Measurements from ENCODE around the gene PTBP3.

The PTBP3 gene

GRCh38 chr9:112187404-112187803 is 146.0 kb downstream of the PTBP3 start:
- TF ChIP-seq, protein P1, sequence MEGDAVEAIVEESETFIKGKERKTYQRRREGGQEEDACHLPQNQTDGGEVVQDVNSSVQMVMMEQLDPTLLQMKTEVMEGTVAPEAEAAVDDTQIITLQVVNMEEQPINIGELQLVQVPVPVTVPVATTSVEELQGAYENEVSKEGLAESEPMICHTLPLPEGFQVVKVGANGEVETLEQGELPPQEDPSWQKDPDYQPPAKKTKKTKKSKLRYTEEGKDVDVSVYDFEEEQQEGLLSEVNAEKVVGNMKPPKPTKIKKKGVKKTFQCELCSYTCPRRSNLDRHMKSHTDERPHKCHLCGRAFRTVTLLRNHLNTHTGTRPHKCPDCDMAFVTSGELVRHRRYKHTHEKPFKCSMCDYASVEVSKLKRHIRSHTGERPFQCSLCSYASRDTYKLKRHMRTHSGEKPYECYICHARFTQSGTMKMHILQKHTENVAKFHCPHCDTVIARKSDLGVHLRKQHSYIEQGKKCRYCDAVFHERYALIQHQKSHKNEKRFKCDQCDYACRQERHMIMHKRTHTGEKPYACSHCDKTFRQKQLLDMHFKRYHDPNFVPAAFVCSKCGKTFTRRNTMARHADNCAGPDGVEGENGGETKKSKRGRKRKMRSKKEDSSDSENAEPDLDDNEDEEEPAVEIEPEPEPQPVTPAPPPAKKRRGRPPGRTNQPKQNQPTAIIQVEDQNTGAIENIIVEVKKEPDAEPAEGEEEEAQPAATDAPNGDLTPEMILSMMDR (IDR thresholded peaks at IDR 0.05; ENCODE audit: control insufficient read depth, extremely low read depth, insufficient read depth), result no peak
- no peak overlapping the region for H3K4me3 ChIP-seq (ENCODE audit: low read depth, low read length)
- no peak for DNase-seq (ENCODE audit: low read depth)

GRCh38 chr9:112186695-112187094 is 146.7 kb downstream of the PTBP3 start:
- no peak for DNase-seq (ENCODE audit: low read depth)
- TF ChIP-seq, protein P1 (IDR thresholded peaks at IDR 0.05; ENCODE audit: control insufficient read depth, extremely low read depth, insufficient read depth), result no peak

DNA sequence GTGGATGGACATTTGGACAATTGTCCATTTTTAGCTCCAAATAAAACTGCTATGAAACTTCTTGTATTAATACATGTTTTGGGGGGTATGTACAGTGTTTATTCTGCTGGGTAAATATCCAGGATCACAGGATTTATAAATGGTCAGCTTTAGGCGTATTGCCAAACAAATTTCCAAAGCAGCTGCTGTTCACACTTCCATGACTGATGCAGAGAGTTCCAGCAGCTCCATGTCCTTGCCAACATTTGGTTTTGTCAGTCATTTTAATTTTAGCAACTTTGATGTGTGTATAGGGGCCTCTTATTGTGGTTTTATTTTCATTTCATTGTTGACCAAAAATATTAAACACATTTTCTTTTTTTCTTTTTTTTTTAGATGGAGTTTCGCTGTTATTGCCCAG is 148.5 kb downstream of the PTBP3 start:
- no peak for DNase-seq (ENCODE audit: low read depth)
- TF ChIP-seq, protein P1 (IDR thresholded peaks at IDR 0.05; ENCODE audit: control insufficient read depth, extremely low read depth, insufficient read depth), result no peak
- H3K4me3 ChIP-seq (ENCODE audit: low read depth, low read length), result no peak overlapping the region

More at GRCh38 chr9:112186695-112187094, 146.7 kb downstream of the PTBP3 start:
- H3K4me3 ChIP-seq (ENCODE audit: low read depth, low read length), result no peak overlapping the region

- TF ChIP-seq, protein P1 (IDR thresholded peaks at IDR 0.05; ENCODE audit: control insufficient read depth, extremely low read depth, insufficient read depth), result no peak
Measured at GRCh38 chr9:112184221-112184620, 149.2 kb downstream of the PTBP3 start.

DNA sequence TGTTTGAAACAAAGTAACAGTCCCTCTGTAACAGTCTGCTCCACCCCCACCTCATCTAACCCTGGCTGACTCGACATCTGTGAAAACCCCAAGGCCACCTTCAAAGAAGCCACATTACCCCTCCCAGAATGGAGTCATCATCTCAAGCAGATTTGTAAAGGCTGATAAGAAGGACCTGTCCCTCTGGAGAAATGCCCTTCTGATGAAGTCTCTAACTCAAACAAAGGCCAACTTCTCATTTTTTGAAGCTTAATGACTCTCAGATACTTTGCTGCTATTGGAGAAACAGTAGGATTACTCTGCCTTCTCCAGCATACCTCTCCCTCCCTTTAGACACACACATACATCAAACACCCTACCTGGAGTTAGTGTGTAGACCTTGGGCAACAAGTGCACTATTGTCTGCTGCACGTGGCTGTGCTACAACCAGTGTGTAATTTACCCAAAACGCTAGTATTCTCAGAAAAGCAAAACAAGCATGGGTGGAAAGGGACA is 153.0 kb downstream of the PTBP3 start:
- TF ChIP-seq, protein P1 (IDR thresholded peaks at IDR 0.05; ENCODE audit: control insufficient read depth, extremely low read depth, insufficient read depth), result no peak
- DNase-seq (ENCODE audit: low read depth), result no peak
- H3K4me3 ChIP-seq (ENCODE audit: low read depth, low read length), result no peak overlapping the region

More at GRCh38 chr9:112184221-112184620, 149.2 kb downstream of the PTBP3 start:
- no peak for DNase-seq (ENCODE audit: low read depth)
- no peak overlapping the region for H3K4me3 ChIP-seq (ENCODE audit: low read depth, low read length)

- TF ChIP-seq, protein P1 (IDR thresholded peaks at IDR 0.05; ENCODE audit: control insufficient read depth, extremely low read depth, insufficient read depth), result no peak
Measured at GRCh38 chr9:112179816-112180215, 153.6 kb downstream of the PTBP3 start.

GRCh38 chr9:112176524-112176923 is 156.9 kb downstream of the PTBP3 start:
- TF ChIP-seq, protein P1 (IDR thresholded peaks at IDR 0.05; ENCODE audit: control insufficient read depth, extremely low read depth, insufficient read depth), result no peak
- H3K4me3 ChIP-seq (ENCODE audit: low read depth, low read length), result no peak overlapping the region
- DNase-seq (ENCODE audit: low read depth), result no peak

More at GRCh38 chr9:112179816-112180215, 153.6 kb downstream of the PTBP3 start:
- DNase-seq (ENCODE audit: low read depth), result no peak
- no peak overlapping the region for H3K4me3 ChIP-seq (ENCODE audit: low read depth, low read length)

Data from LNCaP clone FGC (cell line).